Vagina (tissue), 2 donors: ENCODE results near the gene WDR81. TPM values are rescaled to one million over a fixed set of nuclear protein-coding genes. Genes with fewer than 3 reads are reported as not detected.

ENCODE experiments used
- DNase-seq, 2 donors: peaks; one replicate each; pipeline ENCODE4 v3.0.0-alpha.2; 2017; ENCODE audit errors: extremely low spot score in 2 of 2
- H3K27ac ChIP-seq: fragments of 200-600 bp; sonication (generic); one replicate; pipeline ENCODE4 v1.5.1; 2019
- H3K27me3 ChIP-seq: fragments of 200-600 bp; sonication (generic); one replicate; pipeline ENCODE4 v1.5.1; 2019
- H3K36me3 ChIP-seq, 2 donors: fragments of 200-600 bp; sonication (generic); one replicate each; pipeline ENCODE4 v1.5.1; 2017 to 2019
- H3K4me1 ChIP-seq: fragments of 200-600 bp; sonication (generic); one replicate; pipeline ENCODE4 v1.5.1; 2019
- H3K4me3 ChIP-seq, 2 donors: fragments of 200-600 bp; sonication (generic); 1 replicate in 1 of 2; 2 replicates in 1 of 2; pipeline ENCODE4 v1.5.1; 2016 to 2019
- H3K9me3 ChIP-seq: fragments of 200-600 bp; sonication (generic); one replicate; pipeline ENCODE4 v1.5.1; 2019
- CTCF ChIP-seq, 3 experiments: fragments of 450-650 bp in 2 of 3; fragments of 200-600 bp in 1 of 3; sonication (generic) in 1 of 3; IDR thresholded peaks; one replicate each; pipeline ENCODE4 v1.5.1; 2017 to 2019; ENCODE audit warnings: antibody characterized with exemption in 3 of 3, mild to moderate bottlenecking in 2 of 3, moderate library complexity in 2 of 3
- POLR2A ChIP-seq, 2 donors: fragments of 450-650 bp; IDR thresholded peaks; one replicate each; pipeline ENCODE4 v1.6.1; 2017; ENCODE audit warnings: antibody characterized with exemption in 2 of 2, mild to moderate bottlenecking in 2 of 2, moderate library complexity in 2 of 2
- POLR2AphosphoS5 ChIP-seq, 2 donors: sonication (generic); formaldehyde crosslinking; IDR thresholded peaks; one replicate each; pipeline ENCODE4 v1.9.0; 2017; ENCODE audit warnings: antibody characterized with exemption in 2 of 2, mild to moderate bottlenecking in 2 of 2, low read depth in 1 of 2; ENCODE audit not compliant: insufficient read depth in 1 of 2
- intact Hi-C: fragments of 100-400 bp; cut with DNase I; formaldehyde crosslinking; loops from one replicate; pipeline ENCODE4 v1.15.1; 2023
- total RNA-seq: library from RNA; depleted of rRNA; stranded (reverse); fragments of >200 nt; gene quantifications from one replicate; pipeline ENCODE4 v1.2.3, GENCODE V29; 2016

The WDR81 gene
- total RNA-seq, 1 donor from 2014 or later, result 57.2 TPM

- peaks cover 0 to 42% of the 10 kb centered on the region in 2 donors for H3K36me3 ChIP-seq
- peak in 1 of 2 donors; percentile 97 for DNase-seq
- peak overlapping the region; percentile 32 for H3K4me3 ChIP-seq
- H3K27me3 ChIP-seq, result no peaks in the 10 kb centered on the region
- intact Hi-C loops, result no loop called here
- H3K4me1 ChIP-seq, result peaks cover 61% of the 10 kb centered on the region
- TF ChIP-seq POLR2A (IDR thresholded peaks at IDR 0.05) (peak in 1 of 2 donors; percentile 44), CTCF (IDR thresholded peaks at IDR 0.05) (no peak), POLR2AphosphoS5 (IDR thresholded peaks at IDR 0.05; ENCODE audit: insufficient read depth in 1 of 2, low read depth in 1 of 2) (peak in 1 of 2 donors; percentile 73)
- no peaks in the 10 kb centered on the region for H3K9me3 ChIP-seq
- peak overlapping the region; percentile 98 for H3K27ac ChIP-seq
These were observed 6.1 kb downstream of the WDR81 start for GRCh38 chr17:1730326-1731193.

GRCh38 chr17:1731194-1731506 is 6.6 kb downstream of the WDR81 start:
- peak overlapping the region; percentile 32 for H3K4me3 ChIP-seq
- intact Hi-C loops, result no loop called here
- peak overlapping the region; percentile 98 for H3K27ac ChIP-seq
- no peaks in the 10 kb centered on the region for H3K9me3 ChIP-seq
- DNase-seq, result no peak
- TF ChIP-seq CTCF (IDR thresholded peaks at IDR 0.05), result no peak
- peak in 1 of 2 donors; percentile 28 for TF ChIP-seq POLR2A (IDR thresholded peaks at IDR 0.05)
- peak in 1 of 2 donors; percentile 88 for TF ChIP-seq POLR2AphosphoS5 (IDR thresholded peaks at IDR 0.05; ENCODE audit: insufficient read depth in 1 of 2, low read depth in 1 of 2)
- peaks cover 0 to 37% of the 10 kb centered on the region in 2 donors for H3K36me3 ChIP-seq
- H3K4me1 ChIP-seq, result peaks cover 61% of the 10 kb centered on the region
- H3K27me3 ChIP-seq, result no peaks in the 10 kb centered on the region

DNA sequence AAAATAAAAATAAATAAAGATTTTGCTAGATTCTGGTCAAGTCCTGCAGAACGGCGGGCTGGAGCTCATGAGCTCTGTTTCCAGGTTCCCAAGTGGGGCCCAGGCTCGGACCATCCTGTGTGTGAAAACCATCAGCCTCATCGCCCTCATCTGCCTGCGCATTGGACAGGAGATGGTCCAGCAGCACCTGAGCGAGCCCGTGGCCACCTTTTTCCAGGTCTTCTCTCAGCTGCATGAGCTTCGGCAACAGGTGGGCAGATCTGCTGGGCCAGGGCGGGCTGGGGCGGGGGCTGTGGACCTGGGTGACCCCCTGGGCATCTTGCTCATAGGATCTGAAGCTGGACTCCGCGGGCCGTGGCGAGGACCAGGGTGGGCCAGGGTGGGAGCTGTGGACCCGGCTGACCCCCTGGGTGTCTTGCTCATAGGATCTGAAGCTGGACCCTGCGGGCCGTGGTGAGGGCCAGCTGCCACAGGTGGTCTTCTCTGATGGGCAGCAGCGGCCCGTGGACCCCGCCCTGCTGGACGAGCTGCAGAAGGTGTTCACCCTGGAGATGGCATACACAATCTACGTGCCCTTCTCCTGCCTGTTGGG is 7.8 kb downstream of the WDR81 start:
- Histone ChIP-seq H3K27ac (peak overlapping the region; percentile 20), H3K9me3 (no peaks in the 10 kb centered on the region), H3K4me3 (no peak overlapping the region), H3K36me3 (peaks cover 0 to 25% of the 10 kb centered on the region in 2 donors), H3K4me1 (peaks cover 61% of the 10 kb centered on the region), H3K27me3 (no peaks in the 10 kb centered on the region)
- no peak for DNase-seq
- TF ChIP-seq CTCF (IDR thresholded peaks at IDR 0.05) (no peak), POLR2AphosphoS5 (IDR thresholded peaks at IDR 0.05; ENCODE audit: insufficient read depth in 1 of 2, low read depth in 1 of 2) (no peak), POLR2A (IDR thresholded peaks at IDR 0.05) (no peak)
- intact Hi-C loops, result no loop called here

DNA sequence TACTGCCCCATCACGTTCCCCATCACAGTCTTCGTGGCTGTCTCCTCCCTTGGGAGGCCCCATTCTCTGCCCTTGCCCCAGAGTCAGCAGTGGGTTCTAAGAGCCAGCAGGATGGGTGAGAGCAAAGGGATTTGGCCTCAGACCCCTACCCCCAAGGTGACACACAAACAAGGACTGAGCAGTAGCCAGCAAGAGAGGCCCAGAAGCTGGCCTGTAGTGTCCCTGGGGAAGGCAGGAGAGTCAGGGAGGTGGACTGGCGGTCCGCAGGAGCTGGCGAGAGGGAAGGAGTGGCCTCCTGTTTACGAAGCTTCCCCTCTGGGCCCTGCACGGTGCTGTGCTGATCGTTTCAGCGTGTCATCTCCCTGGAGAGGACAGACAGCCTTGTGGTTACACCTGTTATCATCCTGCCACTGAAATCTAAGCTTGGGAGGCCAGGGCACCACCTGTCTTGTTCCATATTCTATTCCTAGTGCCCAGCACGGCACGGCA is 8.4 kb downstream of the WDR81 start:
- H3K9me3 ChIP-seq, result no peaks in the 10 kb centered on the region
- no peak overlapping the region for H3K4me3 ChIP-seq
- DNase-seq, result no peak
- H3K27me3 ChIP-seq, result no peaks in the 10 kb centered on the region
- intact Hi-C loops, result no loop called here
- peak overlapping the region; percentile 20 for H3K27ac ChIP-seq
- H3K4me1 ChIP-seq, result peaks cover 62% of the 10 kb centered on the region
- TF ChIP-seq CTCF (IDR thresholded peaks at IDR 0.05), result no peak
- peaks cover 0 to 22% of the 10 kb centered on the region in 2 donors for H3K36me3 ChIP-seq

DNA sequence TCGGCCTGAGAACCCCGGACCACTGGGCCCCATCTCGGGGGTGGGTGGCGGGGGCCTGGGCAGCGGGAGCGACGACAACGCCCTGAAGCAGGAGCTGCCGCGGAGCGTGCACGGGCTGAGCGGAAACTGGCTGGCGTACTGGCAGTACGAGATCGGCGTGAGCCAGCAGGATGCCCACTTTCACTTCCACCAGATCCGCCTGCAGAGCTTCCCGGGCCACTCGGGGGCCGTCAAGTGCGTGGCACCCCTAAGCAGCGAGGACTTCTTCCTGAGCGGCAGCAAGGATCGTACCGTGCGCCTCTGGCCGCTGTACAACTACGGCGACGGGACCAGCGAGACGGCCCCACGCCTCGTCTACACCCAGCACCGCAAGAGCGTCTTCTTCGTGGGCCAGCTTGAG is 9.3 kb downstream of the WDR81 start:
- Histone ChIP-seq H3K27me3 (no peaks in the 10 kb centered on the region), H3K9me3 (no peaks in the 10 kb centered on the region), H3K4me3 (no peak overlapping the region), H3K36me3 (peaks cover 0 to 23% of the 10 kb centered on the region in 2 donors), H3K27ac (no peak overlapping the region), H3K4me1 (peaks cover 54% of the 10 kb centered on the region)
- TF ChIP-seq CTCF (IDR thresholded peaks at IDR 0.05), result no peak
- no peak for TF ChIP-seq POLR2A (IDR thresholded peaks at IDR 0.05)
- TF ChIP-seq POLR2AphosphoS5 (IDR thresholded peaks at IDR 0.05; ENCODE audit: insufficient read depth in 1 of 2, low read depth in 1 of 2), result no peak
- intact Hi-C loops, result no loop called here
- DNase-seq, result no peak
